ENCODE measurements around the gene NPAS2.

Gene NPAS2

GRCh38 chr2:100853909-100854810, 34.2 kb downstream of the NPAS2 start:
- no peak for DNase-seq (ENCODE audit: low read depth, low spot score)

GRCh38 chr2:100855084-100855483, 35.1 kb downstream of the NPAS2 start:
- no peak for DNase-seq (ENCODE audit: low read depth, low spot score)

- DNase-seq (ENCODE audit: low read depth, low spot score) = no peak
Measured at GRCh38 chr2:100855606-100856005, 35.7 kb downstream of the NPAS2 start.

- DNase-seq (ENCODE audit: low read depth, low spot score) = no peak
Measured at GRCh38 chr2:100856732-100857131, 36.8 kb downstream of the NPAS2 start.

GRCh38 chr2:100857341-100857740, 37.4 kb downstream of the NPAS2 start:
- no peak for DNase-seq (ENCODE audit: low read depth, low spot score)

- DNase-seq (ENCODE audit: low read depth, low spot score) = no peak
Measured at GRCh38 chr2:100857915-100858314, 38.0 kb downstream of the NPAS2 start.

- DNase-seq (ENCODE audit: low read depth, low spot score) = no peak
Measured at GRCh38 chr2:100859902-100860301, 40.0 kb downstream of the NPAS2 start.

GRCh38 chr2:100861340-100861739, 41.4 kb downstream of the NPAS2 start:
- DNase-seq (ENCODE audit: low read depth, low spot score) = no peak

GRCh38 chr2:100862081-100862480, 42.1 kb downstream of the NPAS2 start:
- no peak for DNase-seq (ENCODE audit: low read depth, low spot score)

- DNase-seq (ENCODE audit: low read depth, low spot score) = no peak
Measured at GRCh38 chr2:100865816-100866460, 46.0 kb downstream of the NPAS2 start.

GRCh38 chr2:100868083-100868482, 48.1 kb downstream of the NPAS2 start:
- DNase-seq (ENCODE audit: low read depth, low spot score) = no peak

- DNase-seq (ENCODE audit: low read depth, low spot score) = no peak
Measured at GRCh38 chr2:100869120-100869519, 49.2 kb downstream of the NPAS2 start.

- peak; percentile 22 for DNase-seq (ENCODE audit: low read depth, low spot score)
Measured at GRCh38 chr2:100870652-100871531, 51.0 kb downstream of the NPAS2 start.

GRCh38 chr2:100875516-100876230, 55.7 kb downstream of the NPAS2 start:
- no peak for DNase-seq (ENCODE audit: low read depth, low spot score)

- no peak for DNase-seq (ENCODE audit: low read depth, low spot score)
Measured at GRCh38 chr2:100876231-100876860, 56.4 kb downstream of the NPAS2 start.

- no peak for DNase-seq (ENCODE audit: low read depth, low spot score)
Measured at GRCh38 chr2:100877555-100877954, 57.6 kb downstream of the NPAS2 start.

GRCh38 chr2:100878000-100878791, 58.3 kb downstream of the NPAS2 start:
- DNase-seq (ENCODE audit: low read depth, low spot score) = no peak

GRCh38 chr2:100879296-100879695, 59.4 kb downstream of the NPAS2 start:
- DNase-seq (ENCODE audit: low read depth, low spot score) = no peak

GRCh38 chr2:100880036-100880435, 60.1 kb downstream of the NPAS2 start:
- DNase-seq (ENCODE audit: low read depth, low spot score) = no peak

GRCh38 chr2:100880730-100881129, 60.8 kb downstream of the NPAS2 start:
- DNase-seq (ENCODE audit: low read depth, low spot score) = no peak
